Activated naive CD4-positive, alpha-beta T cell treated with anti-CD3 and anti-CD28 coated beads, Interleukin-2, amount 50 U/mL, for 72 hours (primary cell): ENCODE data around the gene THSD4. TPM values are rescaled to one million over a fixed set of nuclear protein-coding genes. Genes with fewer than 3 reads are reported as not detected.
A peak's percentile ranks its signal among the peaks of the same experiment; 100 is the strongest.

Experiments used
- ATAC-seq, 2 donors: fragments of 150-1000 bp; cut with Tn5 transposase; 2 replicates each; pipeline ENCODE4 v1.10.0; 2021; ENCODE audit warnings: mild to moderate bottlenecking in 2 of 2, moderate library complexity in 2 of 2
- DNase-seq, 2 donors: peaks; one replicate each; pipeline ENCODE4 v3.0.0; 2021 to 2022; ENCODE audit warnings: low spot score in 2 of 2
- H3K27ac Mint-ChIP-seq, 2 donors: one replicate each; pipeline ENCODE4 v1.8.0; 2022; ENCODE audit warnings: mild to moderate bottlenecking in 2 of 2, mixed read lengths in 2 of 2
- H3K36me3 Mint-ChIP-seq, 2 donors: one replicate each; pipeline ENCODE4 v1.8.0; 2022; ENCODE audit warnings: mixed read lengths in 2 of 2
- H3K9me3 Mint-ChIP-seq, 2 donors: one replicate each; pipeline ENCODE4 v1.8.0; 2022; ENCODE audit warnings: mixed read lengths in 2 of 2
- total RNA-seq, 2 donors: library from RNA; stranded (reverse); gene quantifications; one replicate each; pipeline ENCODE4 v1.2.3, GENCODE V29; 2022

THSD4 gene
- total RNA-seq, 2 donors from 2014 or later = not detected

GRCh38 chr15:71682001-71682400 lies 566.7 kb downstream of the THSD4 start:
- DNase-seq (no peak), ATAC-seq (no peak)
- H3K36me3 Mint-ChIP-seq = no peaks in the 10 kb centered on the region
- H3K9me3 Mint-ChIP-seq = no peaks in the 10 kb centered on the region
- no peak overlapping the region for H3K27ac Mint-ChIP-seq

DNA sequence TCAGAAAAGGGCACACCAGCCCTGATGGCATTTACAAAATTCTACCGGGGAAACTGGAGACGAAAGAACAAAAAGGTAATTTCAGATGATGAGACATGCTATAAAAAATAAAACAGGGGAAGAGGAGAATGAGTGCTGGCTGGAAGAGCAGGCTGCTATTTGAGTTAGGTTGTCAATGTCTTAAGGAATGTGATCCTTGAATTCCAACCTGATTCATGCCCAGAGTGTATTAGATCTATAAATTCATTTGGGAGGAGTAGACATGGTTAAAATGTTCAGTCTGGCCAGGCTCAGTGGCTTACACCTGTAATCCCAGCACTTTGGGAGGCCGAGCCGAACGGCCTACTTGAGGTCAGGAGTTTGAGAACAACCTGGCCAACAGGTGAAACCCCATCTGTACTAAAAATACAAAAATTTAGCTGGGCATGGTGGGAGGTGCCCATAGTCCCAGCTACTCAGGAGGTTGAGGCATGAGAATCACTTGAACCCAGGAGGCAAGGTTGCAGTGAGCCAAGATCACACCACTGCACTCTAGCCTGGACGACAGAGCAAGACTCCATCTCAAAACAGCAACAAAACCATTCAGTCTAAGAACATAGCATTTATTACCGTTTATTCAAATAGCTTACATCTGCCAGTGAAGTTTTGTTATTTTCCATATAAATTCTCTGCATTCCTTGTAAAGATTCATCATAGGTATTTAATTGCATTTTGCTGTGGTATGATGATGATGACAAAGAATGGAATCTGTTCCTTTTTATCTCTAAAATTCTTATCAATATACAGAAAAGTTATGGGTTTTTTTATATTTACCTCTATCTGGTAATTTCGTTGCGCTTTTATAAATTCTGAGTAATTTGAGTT lies 568.4 kb downstream of the THSD4 start:
- DNase-seq = no peak
- Mint-ChIP-seq H3K9me3 (no peaks in the 10 kb centered on the region), H3K36me3 (no peaks in the 10 kb centered on the region), H3K27ac (no peak overlapping the region)
- no peak for ATAC-seq

DNA sequence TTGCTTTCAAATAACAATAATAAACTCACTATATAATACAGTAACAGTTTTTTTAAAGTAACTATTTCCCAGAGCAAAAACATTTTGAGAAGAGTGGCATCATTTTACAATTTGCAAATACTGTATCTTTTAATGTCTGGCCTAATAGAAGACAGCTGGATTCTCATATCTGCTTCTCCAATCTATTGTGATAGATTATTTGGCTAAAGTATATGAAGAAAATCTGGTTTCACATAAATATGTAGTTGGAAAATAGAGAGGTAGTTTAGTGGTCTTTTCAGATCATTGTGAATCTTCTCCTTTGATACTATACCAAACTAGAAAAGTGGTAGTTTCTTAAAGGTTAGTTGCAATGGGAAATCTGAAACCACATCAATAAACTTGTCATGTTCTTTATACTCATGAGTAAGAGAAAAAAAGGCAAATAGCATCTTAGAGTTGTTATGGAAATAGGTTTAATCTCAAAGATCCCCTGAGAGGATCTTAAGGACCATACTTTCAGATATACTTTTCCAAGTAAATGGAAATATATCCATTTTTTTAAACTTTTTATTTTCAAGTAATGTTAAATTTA lies 570.2 kb downstream of the THSD4 start:
- DNase-seq = no peak
- H3K27ac Mint-ChIP-seq = no peak overlapping the region
- H3K9me3 Mint-ChIP-seq = peaks cover 3 to 5% of the 10 kb centered on the region in 2 donors
- H3K36me3 Mint-ChIP-seq = peaks cover 0 to 5% of the 10 kb centered on the region in 2 donors
- ATAC-seq = peak in 1 of 2 donors; percentile 79

- DNase-seq = no peak
- Mint-ChIP-seq H3K27ac (no peak overlapping the region), H3K9me3 (peaks cover 7 to 9% of the 10 kb centered on the region in 2 donors), H3K36me3 (peaks cover 0 to 7% of the 10 kb centered on the region in 2 donors)
- no peak for ATAC-seq
Measured at GRCh38 chr15:71686221-71687050, 571.2 kb downstream of the THSD4 start.

DNA sequence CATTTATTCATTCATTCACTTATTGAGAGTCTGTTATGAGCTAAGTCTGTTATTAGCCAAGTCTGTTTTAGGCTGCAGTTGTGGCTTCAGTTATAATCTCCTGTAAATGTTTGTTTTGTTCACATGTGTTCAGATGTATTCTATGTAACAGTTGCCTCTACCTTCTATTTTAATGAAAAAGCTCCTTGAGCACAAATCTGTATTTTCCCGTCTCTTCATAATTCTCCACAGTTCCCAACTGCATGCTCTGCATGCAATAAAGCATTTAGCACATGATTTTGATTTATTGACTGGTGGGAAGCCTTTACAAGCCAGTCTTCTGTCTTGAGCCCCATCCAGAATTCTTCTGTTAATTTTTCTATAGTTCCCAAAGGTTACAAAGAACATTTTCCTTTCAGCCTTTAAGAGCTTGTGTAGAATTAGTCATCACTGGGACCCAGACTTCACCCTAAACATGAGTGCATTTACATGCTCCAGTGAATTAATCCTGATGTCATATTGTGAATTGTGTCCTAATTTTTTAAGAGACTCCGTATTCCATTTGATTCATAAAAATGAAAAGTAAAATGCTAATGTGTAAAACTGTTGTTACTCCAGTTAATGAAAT lies 572.7 kb downstream of the THSD4 start:
- Mint-ChIP-seq H3K27ac (no peak overlapping the region), H3K9me3 (peaks cover 7 to 14% of the 10 kb centered on the region in 2 donors), H3K36me3 (peaks cover 0 to 7% of the 10 kb centered on the region in 2 donors)
- ATAC-seq (no peak), DNase-seq (no peak)

- Mint-ChIP-seq H3K36me3 (peaks cover 0 to 7% of the 10 kb centered on the region in 2 donors), H3K27ac (no peak overlapping the region), H3K9me3 (peaks cover 7 to 14% of the 10 kb centered on the region in 2 donors)
- no peak for ATAC-seq
- no peak for DNase-seq
Measured at GRCh38 chr15:71688509-71689094, 573.3 kb downstream of the THSD4 start.

DNA sequence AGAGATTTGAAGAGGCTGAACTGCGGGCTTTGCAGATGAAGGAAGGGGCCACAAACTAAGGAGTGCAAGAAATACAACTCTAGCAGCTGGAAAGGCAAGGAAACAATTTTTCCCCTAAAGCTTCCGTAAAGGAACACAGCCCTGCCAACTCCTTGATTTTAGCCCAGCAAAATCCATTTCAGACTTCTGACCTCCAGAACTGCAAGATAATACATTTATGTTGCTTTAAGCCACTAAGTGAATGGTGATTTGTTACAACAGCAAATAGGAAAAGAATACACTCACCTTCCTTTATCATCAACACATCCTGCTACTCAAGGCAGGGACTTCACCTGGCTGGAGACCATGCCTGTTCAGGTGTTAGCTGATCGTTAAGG lies 575.8 kb downstream of the THSD4 start:
- Mint-ChIP-seq H3K27ac (no peak overlapping the region), H3K36me3 (peaks cover 0 to 7% of the 10 kb centered on the region in 2 donors), H3K9me3 (peaks cover 7 to 14% of the 10 kb centered on the region in 2 donors)
- no peak for DNase-seq
- no peak for ATAC-seq

DNA sequence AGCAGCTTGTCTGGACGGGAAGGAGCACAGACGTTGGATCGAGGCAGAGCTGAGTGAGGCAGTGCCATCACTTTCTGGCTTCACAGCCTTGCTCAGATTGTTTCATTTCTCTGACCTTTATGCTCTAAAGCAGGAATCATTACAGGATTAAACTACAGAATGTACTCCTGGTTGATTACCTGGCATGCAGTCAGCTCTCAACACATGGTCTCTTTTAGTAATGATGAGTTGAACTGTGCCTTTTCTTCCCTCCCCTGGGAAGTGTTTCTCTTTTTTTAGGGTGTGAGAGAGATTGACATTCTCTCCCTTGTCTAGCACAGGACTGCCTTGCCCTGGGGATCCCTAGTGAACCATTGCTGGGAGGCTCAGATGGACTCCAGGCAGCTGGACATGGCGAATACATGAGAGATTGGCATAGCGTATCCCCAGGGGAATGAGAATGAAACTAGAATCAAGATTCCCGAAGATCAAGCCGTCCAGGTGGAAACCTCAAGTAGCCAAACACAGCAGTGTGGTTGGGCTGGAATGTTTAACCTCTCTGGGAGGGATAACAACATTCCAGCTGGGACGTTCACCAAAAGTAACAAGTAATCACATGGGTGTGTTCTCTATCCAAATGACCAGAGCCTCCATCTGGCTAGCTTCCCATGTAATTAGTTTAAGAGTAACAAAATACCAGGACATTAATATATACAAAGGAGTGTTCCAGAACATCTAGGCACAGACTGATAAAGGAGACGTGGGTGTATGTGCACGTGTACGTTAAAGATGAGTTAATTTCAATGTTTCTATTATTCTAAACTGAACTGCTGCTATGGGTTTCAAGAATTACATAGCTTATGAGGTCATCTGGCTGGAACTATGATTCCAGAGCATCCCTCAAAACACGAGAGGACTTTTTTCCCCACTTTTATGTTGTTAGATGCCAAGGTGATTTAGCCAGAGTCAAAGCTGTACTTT lies 576.5 kb downstream of the THSD4 start:
- peaks cover 7 to 14% of the 10 kb centered on the region in 2 donors for H3K9me3 Mint-ChIP-seq
- H3K27ac Mint-ChIP-seq = no peak overlapping the region
- ATAC-seq (no peak), DNase-seq (no peak)
- H3K36me3 Mint-ChIP-seq = peaks cover 0 to 7% of the 10 kb centered on the region in 2 donors

GRCh38 chr15:71697236-71697635 lies 582.0 kb downstream of the THSD4 start:
- Mint-ChIP-seq H3K9me3 (peaks cover 0 to 5% of the 10 kb centered on the region in 2 donors), H3K27ac (no peak overlapping the region), H3K36me3 (no peaks in the 10 kb centered on the region)
- DNase-seq = no peak
- ATAC-seq = no peak

DNA sequence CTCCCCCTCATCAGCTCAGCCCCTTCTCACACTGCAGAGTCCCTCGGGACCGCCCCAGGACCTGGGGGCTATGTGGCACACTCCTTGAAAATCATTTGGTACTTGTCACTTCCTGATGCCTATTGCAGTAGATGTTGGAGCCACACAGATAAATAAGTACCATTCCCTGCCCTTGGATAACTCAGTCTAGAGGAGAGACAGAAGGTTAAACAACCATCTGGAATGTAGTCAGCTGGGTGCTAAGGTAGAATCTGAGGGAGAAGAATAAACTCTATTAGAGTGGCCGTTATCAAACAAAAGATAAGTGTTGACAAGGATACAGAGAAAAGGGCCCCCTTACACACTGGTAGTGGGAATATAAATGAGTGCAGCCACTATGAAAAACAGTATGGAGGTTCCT lies 582.8 kb downstream of the THSD4 start:
- Mint-ChIP-seq H3K27ac (no peak overlapping the region), H3K9me3 (no peaks in the 10 kb centered on the region), H3K36me3 (no peaks in the 10 kb centered on the region)
- DNase-seq (no peak), ATAC-seq (no peak)

GRCh38 chr15:71698742-71699141 lies 583.5 kb downstream of the THSD4 start:
- ATAC-seq (no peak), DNase-seq (no peak)
- Mint-ChIP-seq H3K36me3 (no peaks in the 10 kb centered on the region), H3K27ac (no peak overlapping the region), H3K9me3 (no peaks in the 10 kb centered on the region)

DNA sequence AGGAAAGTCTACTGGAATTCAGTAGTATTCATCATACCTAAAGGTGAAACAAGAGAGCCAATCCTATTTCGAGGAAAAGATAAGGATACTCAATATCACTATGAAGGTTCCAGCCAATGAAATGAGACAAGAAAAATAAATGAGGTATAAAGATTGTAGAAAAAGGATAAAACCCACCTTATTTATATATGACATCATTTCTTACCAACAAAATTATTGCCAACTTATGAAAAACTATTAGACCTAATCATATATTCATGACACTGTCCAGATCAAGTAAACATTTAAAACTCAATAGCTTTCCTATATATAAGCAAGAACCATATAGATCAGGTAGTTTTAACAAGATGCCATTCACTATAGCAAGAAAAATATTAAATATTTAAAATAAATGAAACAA lies 584.7 kb downstream of the THSD4 start:
- Mint-ChIP-seq H3K27ac (no peak overlapping the region), H3K9me3 (no peaks in the 10 kb centered on the region), H3K36me3 (peaks cover 0 to 7% of the 10 kb centered on the region in 2 donors)
- no peak for ATAC-seq
- no peak for DNase-seq

DNA sequence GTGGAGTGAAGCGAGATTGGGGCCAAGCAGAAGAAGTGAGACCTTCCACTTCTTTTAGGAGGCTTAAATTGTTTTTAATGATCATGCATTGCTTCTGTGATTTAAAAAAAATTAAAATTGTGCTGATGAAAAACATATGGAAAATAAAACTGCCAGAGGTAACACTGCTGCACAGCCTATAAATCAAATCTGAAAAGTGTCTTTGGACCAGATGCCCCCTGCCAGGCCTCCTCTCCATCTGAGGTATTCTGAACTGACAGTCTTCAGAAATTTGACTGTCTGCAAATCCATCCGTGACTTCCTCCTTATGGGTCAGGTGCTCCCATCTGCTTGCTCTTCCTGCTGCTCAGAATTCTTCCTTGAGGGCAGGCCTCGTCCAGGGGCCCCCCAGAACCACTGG lies 586.5 kb downstream of the THSD4 start:
- ATAC-seq = no peak
- Mint-ChIP-seq H3K36me3 (peaks cover 0 to 7% of the 10 kb centered on the region in 2 donors), H3K9me3 (no peaks in the 10 kb centered on the region), H3K27ac (no peak overlapping the region)
- DNase-seq = no peak

GRCh38 chr15:71702496-71702895 lies 587.2 kb downstream of the THSD4 start:
- DNase-seq (no peak), ATAC-seq (no peak)
- peaks cover 0 to 7% of the 10 kb centered on the region in 2 donors for H3K36me3 Mint-ChIP-seq

DNA sequence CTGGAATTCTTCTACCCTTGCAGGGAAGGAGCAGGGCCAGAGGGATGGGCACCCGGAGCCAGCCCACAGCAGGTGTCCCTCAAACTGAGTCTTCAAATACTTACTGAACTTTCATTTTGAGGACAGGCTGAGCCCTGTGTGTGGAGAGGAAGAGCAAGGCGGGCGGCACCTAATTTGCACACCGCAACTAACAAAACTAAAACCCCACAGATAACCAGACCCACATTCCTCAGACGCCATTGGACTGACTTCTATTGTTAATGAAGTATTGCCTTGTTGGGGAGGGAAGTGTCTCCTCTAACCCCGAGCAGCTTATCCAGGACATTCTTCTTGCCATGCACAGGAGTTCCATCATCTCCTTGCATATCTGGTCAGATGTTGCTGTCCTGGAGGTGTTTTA lies 589.9 kb downstream of the THSD4 start:
- Mint-ChIP-seq H3K36me3 (peaks cover 0 to 7% of the 10 kb centered on the region in 2 donors), H3K9me3 (no peaks in the 10 kb centered on the region), H3K27ac (no peak overlapping the region)
- DNase-seq = no peak
- ATAC-seq = no peak

More at GRCh38 chr15:71702496-71702895, 587.2 kb downstream of the THSD4 start:
- Mint-ChIP-seq H3K9me3 (no peaks in the 10 kb centered on the region), H3K27ac (no peak overlapping the region)
